ENCODE measurements around the gene PTEN.

Gene PTEN

DNA sequence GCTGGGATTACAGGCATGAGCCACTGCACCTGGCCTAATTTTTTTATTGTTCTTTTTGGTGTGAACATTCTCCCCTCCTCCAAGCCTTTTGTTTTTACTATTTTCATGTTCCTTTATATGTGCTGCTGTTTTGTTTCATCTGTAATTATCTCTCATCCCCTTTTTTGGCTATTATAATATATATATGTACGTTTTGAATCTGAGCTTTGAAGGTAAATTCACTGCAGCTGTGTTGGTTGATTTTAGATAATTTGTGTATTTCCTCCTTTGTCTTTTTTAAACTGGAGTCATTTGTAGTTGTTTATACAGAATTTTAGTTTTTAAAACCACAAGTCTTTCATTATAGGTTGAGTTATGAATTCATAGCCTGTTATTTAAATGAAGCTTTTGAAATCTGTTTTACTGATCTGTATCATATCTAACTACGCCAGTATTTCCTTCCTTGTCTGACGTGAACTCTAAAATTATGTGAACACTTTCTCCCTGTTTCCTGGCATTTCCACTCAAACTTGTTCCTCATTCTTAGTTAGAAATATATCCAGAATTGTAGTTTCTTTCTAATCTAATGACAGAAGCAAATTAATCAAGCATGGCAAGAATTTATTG is 54.9 kb downstream of the PTEN start:
- TF ChIP-seq JUND (IDR thresholded peaks at IDR 0.05; ENCODE audit: low read depth), result no peak
- no peak for DNase-seq (ENCODE audit: low read depth in 1 of 2, low spot score in 1 of 2)
- in situ Hi-C loops (cut with HindIII; ENCODE audit: low pct_unique_long_range_greater_than_20kb, low sequenced_read_pairs), result no loop called here

DNA sequence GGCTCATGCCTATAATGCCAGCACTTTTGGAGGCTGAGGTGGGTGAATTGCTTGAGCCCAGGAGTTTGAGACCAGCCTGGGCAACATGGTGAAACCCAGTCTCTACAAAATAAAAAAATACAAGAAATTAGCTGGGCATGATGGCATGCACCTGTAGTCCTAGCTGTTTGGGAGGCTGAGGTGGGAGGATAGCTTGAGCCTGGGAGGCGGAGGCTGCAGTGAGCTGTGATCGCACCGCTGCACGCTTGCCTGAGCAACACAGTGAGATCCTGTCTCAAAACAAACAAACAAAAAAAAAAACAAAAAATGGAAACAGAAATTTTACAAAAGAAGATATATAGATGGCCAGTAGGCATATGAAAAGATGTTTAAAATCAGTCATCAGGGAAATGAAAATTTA is 57.1 kb downstream of the PTEN start:
- in situ Hi-C loops (cut with HindIII; ENCODE audit: low pct_unique_long_range_greater_than_20kb, low sequenced_read_pairs), result no loop called here
- DNase-seq (ENCODE audit: low read depth in 1 of 2, low spot score in 1 of 2), result no peak
- TF ChIP-seq JUND (IDR thresholded peaks at IDR 0.05; ENCODE audit: low read depth), result no peak

DNA sequence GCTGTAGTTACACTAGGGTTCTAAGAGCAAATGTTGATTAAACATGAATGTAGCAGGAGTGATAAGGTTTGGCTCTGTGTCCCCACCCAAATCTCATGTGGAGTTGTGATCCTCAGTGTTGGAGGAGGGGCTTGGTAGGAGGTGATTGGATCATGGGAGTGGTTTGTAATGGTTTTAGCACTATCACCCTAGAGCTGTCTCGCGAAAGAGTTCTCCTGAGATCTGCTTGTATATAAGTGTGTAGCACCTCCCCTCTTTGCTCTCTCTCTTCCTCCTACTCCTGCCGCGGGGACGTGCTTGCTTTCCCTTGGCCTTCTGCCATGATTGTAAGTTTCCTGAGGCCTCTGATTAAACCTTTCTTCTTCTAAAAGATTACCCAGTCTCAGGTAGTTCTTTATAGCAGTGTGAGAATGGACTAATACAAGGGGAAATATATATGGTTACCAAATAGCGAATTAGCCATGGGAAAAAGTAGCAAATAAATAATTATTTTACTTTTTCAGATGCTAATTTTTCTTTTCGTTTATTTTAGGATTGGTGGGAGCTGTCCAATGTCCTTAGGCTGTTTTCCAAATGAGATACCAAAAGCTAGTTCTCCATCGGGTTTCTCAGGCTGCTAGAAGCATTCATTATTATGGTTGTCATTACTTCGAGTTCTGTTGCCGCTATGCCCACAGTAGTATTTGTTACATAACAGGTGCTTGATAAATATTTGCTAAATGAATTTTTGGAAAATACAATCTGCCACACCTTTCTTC is 58.7 kb downstream of the PTEN start:
- peak in 1 of 2 experiments; percentile 37 for DNase-seq (ENCODE audit: low read depth in 1 of 2, low spot score in 1 of 2)
- in situ Hi-C loops (cut with HindIII; ENCODE audit: low pct_unique_long_range_greater_than_20kb, low sequenced_read_pairs), result no loop called here
- no peak for TF ChIP-seq JUND (IDR thresholded peaks at IDR 0.05; ENCODE audit: low read depth)

DNA sequence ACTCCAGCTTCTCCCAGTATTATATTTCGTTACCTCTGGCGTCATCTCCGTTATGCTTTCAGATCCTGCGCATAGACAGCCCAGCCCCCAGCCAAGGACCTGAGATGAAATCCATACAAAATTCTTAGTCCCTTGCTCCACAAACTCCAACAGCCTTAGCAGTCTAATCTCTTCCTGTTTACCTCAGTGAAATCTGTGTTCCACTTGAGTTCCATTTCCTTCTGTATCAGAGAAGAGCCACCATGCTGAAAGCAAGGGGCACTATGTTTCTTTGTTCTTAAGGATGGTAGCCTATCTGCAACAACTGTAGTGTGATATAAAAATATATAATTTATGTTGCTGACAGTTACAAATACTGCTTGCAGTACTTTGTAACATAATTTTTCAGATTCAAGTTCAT is 59.8 kb downstream of the PTEN start:
- DNase-seq (ENCODE audit: low read depth in 1 of 2, low spot score in 1 of 2), result no peak
- TF ChIP-seq JUND (IDR thresholded peaks at IDR 0.05; ENCODE audit: low read depth), result no peak
- in situ Hi-C loops (cut with HindIII; ENCODE audit: low pct_unique_long_range_greater_than_20kb, low sequenced_read_pairs), result no loop called here

DNA sequence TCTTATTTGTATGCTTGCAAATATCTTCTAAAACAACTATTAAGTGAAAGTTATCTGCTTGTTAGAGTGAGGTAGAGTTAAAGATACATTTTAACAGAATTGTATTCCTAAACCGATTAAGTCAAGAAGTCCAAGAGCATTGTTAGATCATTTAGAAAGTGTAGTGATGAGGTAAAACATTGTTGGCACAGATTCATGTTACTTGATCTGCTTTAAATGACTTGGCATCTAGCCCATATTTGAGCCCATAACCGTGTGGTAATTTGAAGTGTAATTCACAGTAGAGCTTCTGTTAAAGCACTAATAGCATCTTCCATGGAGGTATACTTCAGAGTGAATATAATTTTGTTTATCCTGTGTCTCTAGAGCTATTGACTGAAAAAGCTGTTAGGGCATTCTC is 62.1 kb downstream of the PTEN start:
- no peak for TF ChIP-seq JUND (IDR thresholded peaks at IDR 0.05; ENCODE audit: low read depth)
- DNase-seq (ENCODE audit: low read depth in 1 of 2, low spot score in 1 of 2), result no peak
- in situ Hi-C loops (cut with HindIII; ENCODE audit: low pct_unique_long_range_greater_than_20kb, low sequenced_read_pairs), result no loop called here

DNA sequence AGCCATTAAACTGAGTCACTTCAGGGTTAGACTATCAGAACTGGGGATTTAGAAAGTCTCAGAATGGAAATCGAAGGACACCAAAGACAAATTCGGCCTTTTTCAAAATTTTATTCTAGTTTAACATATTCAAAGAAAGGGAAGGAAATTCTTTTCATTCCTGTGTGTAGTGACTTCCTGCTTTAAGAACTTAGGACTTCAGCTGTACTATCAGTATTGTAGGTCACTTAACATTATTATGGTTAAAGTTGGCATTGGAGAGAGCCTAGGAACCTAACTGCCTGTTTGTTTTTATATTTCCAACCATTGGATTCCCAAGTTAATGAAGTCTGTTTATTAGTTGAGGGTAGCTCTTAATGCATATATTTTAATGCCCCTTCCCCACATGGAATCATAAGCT is 63.7 kb downstream of the PTEN start:
- no peak for DNase-seq (ENCODE audit: low read depth in 1 of 2, low spot score in 1 of 2)
- in situ Hi-C loops (cut with HindIII; ENCODE audit: low pct_unique_long_range_greater_than_20kb, low sequenced_read_pairs), result no loop called here
- no peak for TF ChIP-seq JUND (IDR thresholded peaks at IDR 0.05; ENCODE audit: low read depth)

DNA sequence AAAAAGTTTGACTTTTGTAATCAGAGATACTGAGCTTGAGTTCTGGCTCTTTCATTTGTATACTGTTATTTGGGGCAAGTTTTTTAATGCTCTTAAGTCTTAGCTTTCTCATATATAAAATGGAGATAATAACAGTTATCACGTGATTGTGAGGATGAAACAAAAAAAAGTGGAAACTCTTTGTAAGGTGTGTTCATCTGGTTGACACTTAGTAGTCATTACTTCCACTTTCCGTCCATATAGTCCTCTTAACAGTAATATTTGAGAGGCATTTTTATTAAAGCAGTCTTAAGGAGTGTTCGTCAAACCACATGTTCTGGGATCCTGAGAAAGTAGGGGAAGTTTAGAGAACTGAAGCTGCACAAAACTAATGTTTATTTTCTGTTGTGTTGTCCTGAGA is 65.6 kb downstream of the PTEN start:
- no peak for DNase-seq (ENCODE audit: low read depth in 1 of 2, low spot score in 1 of 2)
- in situ Hi-C loops (cut with HindIII; ENCODE audit: low pct_unique_long_range_greater_than_20kb, low sequenced_read_pairs), result no loop called here
- TF ChIP-seq JUND (IDR thresholded peaks at IDR 0.05; ENCODE audit: low read depth), result no peak

DNA sequence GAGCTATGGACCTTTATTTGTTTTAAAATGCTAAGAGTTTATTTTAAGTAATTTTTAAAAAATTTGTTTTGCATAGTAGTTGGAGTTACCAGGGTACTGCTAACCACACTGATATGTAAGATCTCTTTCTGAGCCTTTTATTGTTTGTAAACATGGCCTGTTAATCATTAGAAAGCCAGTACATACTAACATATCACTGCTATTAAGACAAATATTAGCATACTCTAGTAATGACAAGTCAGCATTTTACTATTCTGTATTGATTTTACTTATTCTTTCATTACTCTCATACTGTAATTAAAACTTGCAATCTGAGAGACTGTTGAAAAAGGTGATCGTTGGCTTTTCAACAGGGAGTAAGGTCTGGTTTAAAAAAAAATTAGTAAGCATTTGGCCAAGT is 66.7 kb downstream of the PTEN start:
- in situ Hi-C loops (cut with HindIII; ENCODE audit: low pct_unique_long_range_greater_than_20kb, low sequenced_read_pairs), result no loop called here
- DNase-seq (ENCODE audit: low read depth in 1 of 2, low spot score in 1 of 2), result no peak
- TF ChIP-seq JUND (IDR thresholded peaks at IDR 0.05; ENCODE audit: low read depth), result no peak

DNA sequence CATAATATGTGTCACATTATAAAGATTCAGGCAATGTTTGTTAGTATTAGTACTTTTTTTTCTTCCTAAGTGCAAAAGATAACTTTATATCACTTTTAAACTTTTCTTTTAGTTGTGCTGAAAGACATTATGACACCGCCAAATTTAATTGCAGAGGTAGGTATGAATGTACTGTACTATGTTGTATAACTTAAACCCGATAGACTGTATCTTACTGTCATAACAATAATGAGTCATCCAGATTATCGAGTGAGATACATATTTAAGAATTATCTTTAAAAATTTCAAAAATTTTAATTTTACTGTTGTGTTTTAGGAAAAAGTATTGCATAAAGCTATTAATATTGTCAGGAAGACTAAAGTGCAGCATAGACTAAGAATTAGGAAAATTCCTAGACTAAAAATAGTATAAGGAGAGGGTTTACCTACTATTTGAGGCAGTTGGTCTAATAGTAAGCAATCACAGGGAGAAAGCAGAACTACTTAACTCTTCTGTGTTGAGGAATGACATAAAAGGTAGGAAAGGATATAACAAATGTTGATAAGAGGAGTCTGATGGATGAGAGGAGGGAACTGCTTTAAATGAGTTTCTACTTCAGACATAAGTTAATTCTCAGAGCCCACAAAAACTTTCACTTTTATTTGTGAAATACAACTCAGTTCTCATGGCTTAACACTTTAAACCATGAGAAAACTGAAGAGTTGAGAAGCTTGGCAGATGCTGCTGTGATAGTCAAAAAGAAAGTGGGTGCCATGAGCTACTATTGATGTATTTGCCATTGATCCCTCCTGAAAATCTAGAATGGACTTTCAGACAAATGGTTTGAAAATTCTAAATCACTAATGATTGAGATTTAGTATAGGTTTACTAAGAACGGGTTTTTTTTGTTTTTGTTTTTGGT is 67.8 kb downstream of the PTEN start:
- in situ Hi-C loops (cut with HindIII; ENCODE audit: low pct_unique_long_range_greater_than_20kb, low sequenced_read_pairs), result no loop called here
- TF ChIP-seq JUND (IDR thresholded peaks at IDR 0.05; ENCODE audit: low read depth), result no peak
- no peak for DNase-seq (ENCODE audit: low read depth in 1 of 2, low spot score in 1 of 2)

DNA sequence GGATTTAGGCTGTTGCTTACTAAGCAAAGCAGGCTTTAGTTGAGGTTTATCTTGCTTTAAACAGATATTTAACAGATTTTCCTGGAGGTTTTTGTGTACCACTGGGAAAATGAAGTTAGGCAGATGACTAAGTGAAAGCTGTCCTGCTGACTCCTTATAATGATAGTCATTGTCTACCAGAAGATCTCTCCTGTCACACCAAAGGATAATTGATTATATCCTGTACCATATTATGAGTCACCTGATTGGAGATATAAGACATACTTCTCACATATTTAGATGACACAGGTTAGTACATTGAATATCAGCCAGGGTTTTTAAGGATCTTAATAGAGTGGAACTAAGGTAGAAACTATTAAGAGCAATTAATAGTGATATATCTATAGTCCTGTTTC is 68.4 kb downstream of the PTEN start:
- TF ChIP-seq JUND (IDR thresholded peaks at IDR 0.05; ENCODE audit: low read depth), result no peak
- in situ Hi-C loops (cut with HindIII; ENCODE audit: low pct_unique_long_range_greater_than_20kb, low sequenced_read_pairs), result no loop called here
- no peak for DNase-seq (ENCODE audit: low read depth in 1 of 2, low spot score in 1 of 2)

DNA sequence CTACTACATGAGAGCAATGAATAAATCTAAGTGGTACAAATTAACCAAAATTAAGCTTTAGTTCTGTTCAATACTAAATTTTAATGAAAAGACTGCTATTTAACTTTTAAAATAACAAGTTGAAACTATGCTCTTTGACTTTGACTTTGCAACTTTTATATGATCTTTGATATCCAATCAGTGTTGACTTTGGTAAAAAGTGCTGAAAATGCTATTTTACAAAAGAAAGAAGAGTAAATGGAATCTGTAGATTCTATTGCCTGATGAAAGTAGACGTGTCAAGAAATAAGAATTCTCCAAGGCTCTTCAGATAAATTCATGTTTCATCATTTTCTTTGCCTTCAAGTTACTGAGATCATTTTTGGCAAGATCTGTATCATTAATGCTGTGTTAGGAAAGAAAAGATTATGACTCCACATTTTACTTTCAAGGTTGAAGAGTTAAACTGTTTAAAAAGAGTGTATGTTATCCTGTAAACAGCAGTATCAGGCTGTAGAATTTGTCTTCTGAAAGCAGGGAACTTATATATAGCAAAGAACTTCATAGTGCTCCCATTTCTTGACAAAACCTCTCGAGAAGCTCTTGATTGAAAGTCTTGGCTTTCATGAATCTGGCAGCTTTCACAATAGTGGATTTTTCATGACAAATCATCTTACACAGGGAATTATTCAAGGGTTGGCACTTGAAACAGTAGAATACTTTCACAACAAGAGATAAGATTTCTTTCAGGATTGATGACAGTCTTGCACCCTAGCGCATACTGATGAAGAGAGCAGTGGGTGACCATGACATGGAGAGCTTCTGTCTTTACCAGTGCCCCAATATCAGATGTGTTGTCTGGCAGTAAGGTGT is 72.1 kb downstream of the PTEN start:
- no peak for TF ChIP-seq JUND (IDR thresholded peaks at IDR 0.05; ENCODE audit: low read depth)
- in situ Hi-C loops (cut with HindIII; ENCODE audit: low pct_unique_long_range_greater_than_20kb, low sequenced_read_pairs), result no loop called here

DNA sequence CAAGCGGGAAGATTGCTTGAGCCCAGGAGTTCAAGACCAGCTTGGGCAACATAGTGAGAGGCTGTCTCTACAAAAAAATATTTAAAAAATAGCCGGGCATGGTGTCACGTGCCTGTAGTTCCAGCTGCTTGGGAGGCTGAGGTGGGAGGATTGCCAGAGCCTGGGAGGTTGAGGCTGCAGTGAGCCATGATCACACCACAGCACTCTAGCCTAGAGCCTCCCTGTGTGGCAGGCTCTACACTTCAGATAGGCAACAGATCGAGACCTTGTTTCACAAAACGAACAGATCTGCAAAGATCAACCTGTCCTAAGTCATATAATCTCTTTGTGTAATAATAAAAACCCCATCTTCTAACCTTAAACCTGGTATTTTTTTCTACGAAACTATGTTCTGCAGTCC is 76.8 kb downstream of the PTEN start:
- no peak for DNase-seq (ENCODE audit: low read depth in 1 of 2, low spot score in 1 of 2)
- in situ Hi-C loops (cut with HindIII; ENCODE audit: low pct_unique_long_range_greater_than_20kb, low sequenced_read_pairs), result no loop called here
- no peak for TF ChIP-seq JUND (IDR thresholded peaks at IDR 0.05; ENCODE audit: low read depth)

More for the DNA sequence above, 72.1 kb downstream of the PTEN start:
- no peak for DNase-seq (ENCODE audit: low read depth in 1 of 2, low spot score in 1 of 2)
